ENCODE results near the gene RAI1.
"Not testable (repeated sequence)": the region's sequence is repeated elsewhere in the genome, so short reads cannot be mapped to it uniquely, and the experiment has no call there.

RAI1 gene

DNA sequence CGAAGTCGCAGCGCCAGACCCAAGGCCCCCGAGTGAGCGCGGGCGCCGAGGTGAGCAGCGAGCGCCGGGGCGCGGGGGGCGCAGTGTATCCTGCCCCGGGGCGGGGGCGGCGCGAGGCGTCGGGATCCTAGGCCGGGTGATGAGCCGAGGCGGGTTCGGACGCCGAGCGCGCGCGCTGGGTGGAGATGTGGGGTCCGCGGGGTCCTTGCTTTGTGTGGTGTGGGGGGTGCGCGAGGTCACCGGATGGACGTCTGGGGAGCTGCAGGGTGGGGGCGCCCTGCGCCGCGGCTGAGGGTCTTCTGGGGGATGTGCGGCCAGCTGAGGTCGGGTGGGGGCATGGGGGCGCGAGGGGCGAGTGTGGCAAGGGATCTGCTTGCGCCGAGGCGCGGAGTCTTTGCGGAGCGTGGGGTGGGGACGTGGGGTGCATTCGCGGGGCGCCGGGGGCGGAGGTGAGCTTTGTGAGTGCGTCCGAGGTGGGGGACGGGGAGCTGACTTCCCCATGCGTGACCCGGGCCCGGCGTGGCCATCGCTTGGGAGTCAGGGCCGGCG lies 560 bp downstream of the RAI1 start:
- DNase-seq = peak; percentile 27 to 40

GRCh38 chr17:17682293-17682736 lies 1.1 kb downstream of the RAI1 start:
- DNase-seq = peak; percentile 15 to 16

GRCh38 chr17:17682737-17683680 lies 1.8 kb downstream of the RAI1 start:
- DNase-seq = peak; percentile 58 to 62

DNA sequence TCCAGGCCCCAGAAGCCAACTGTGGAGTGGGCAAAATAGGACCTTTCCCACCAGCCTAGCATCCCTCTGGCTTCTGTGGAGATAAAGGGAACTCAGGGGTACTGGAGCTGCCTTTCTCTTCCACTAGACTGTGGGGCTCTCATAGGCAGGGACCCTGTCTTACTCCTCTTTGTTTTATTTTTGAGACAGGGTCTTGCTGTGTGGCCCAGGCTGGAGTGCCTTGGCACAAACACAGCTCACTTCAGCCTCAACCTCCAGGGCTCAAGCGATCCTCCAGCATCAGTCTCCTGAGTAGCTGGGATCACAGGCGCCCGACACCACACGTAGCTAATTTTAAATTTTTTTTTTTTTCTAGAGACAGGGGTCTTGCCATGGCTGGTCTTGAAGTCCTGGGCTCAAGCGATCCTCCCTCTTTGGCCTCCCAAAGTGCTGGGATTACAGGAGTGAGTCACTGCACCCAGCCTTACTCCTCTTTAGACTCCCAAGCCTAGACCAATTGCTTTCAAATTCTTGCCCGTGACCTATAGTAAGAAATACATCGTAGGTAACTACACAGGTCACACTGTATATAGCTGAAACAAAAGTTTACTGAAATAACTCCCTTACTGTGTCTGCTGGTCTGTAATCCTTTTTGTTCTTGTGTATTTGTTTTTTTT lies 2.6 kb downstream of the RAI1 start:
- DNase-seq = no peak

DNA sequence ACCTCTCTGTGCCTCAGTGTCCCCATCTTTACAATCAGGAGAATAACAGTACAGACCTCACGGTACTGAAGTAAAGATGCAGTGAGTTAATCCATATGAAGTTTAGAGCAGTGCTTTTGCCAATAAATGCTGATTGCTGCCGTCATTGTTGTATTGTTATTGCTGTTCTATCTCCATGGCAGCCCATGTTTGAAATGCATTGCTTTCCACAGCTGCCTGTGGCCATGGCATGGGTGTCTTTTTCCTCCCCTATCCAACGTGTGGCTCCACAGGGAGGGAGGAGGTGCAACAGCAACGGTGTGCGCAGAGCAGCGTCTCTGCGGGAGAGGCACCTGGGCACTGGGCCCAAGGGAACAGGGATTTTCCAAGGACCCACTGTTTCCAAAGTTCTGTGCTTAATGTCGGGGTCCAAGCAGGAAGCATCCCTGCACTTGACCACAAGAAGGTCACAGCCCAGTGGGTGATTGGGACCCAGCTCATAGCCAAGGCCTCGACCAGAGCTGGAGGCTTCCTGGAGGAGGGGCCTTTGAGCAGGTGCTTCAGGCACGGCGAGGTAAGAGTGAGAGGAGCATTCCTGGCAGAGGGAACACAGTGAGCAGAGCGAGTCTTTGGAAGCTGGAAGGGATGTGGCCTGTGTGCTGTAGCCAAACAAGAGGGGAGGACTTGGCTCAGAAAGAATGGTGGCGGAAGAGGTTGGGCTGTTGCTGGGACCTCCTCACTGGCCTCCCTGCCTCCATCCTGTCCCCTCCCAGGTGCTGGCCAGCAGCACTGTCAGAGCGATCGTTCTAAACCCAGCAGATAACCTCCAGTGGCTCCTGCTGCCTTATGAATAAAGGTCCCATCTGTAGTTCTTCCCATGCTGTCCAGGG lies 3.9 kb downstream of the RAI1 start:
- DNase-seq = no peak

DNA sequence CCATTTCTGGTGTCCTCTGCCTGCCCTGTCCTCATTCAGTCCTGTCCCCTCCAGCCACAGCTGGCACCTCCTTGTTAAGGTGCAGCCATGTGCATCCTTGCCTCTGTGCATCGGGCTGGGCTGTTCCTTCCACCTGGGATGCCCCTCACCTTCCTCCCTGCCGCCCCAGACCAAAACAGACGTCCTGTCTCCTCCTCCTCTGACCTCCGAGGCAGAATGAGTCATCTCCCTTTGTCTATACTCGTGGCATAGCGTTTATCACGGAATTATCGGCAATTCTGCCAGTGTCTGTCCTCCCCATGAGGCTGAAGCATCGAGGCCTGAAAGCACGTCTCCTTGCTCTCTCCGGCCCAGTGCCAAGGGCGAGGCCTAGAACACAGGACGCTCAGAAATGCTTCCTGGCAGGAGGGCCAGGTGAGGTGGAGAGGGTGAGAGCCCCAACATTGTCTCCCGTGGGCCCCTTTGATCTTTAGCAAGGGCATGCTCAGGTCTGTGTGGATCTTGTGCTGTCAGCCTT lies 4.6 kb downstream of the RAI1 start:
- no peak for DNase-seq

DNA sequence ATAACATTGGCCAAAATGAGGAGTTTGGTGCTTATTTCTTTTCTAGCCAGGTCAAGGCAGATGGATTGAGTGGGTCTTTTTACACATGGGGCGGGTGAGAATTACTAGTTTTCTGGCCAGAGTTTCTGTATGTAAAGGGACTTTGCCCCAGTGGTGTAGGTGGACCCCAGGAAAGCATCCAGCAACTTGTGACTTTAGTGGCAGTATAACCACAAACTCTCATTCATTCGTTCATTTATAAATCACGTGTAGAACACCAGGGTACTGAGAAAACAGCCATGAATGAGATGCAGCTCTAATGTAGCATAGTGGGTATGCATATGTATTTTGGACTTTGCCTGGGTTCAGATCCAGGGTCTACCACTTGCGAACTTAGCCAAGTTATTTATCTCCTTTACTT lies 8.1 kb downstream of the RAI1 start:
- DNase-seq = no peak

GRCh38 chr17:17690233-17690632 lies 9.0 kb downstream of the RAI1 start:
- not testable (repeated sequence) for DNase-seq

GRCh38 chr17:17691468-17692263 lies 10.4 kb downstream of the RAI1 start:
- DNase-seq = no peak

DNA sequence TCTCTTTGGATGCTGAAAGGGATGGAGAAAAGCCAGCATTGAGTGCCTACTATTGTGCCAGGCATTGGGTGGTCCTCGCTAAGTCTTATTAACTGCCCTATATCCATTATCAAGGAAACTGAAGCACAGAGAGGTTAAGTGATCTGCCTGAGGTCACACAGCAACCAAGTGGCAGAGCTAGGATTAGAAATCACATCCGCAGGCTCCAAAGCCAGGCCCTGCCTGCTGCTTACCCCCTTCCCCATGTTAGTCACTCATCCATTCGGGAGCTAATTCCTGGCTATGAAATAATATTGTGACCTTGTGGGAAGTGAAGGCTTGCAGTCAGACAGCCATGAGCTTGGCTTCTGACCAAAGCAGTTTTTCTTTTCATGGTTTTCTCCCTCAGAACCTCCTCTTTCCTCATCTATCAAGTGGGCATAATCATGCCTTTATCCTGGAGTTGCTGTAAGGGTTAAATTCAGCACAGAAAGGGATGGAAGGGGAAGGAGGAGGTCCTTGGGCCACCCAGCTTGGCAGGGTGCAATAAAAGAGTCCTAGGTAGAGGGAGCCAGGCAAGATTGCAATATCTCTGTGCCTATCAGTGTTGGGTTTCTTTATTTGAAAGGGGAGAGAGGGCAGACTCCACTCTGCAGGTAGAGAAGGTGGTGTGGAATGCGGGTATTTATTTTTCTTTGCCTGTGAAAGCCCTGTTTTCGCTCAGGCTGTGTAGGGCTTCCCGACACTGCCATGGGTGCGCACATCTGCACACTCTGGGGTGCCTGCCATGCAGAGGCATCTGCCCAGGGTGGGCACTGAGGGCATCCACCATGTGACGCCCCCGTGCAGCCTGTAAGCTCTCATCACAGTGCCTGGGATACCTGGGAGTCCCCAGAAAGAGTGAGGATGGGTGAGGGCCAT lies 11.3 kb downstream of the RAI1 start:
- DNase-seq = no peak

DNA sequence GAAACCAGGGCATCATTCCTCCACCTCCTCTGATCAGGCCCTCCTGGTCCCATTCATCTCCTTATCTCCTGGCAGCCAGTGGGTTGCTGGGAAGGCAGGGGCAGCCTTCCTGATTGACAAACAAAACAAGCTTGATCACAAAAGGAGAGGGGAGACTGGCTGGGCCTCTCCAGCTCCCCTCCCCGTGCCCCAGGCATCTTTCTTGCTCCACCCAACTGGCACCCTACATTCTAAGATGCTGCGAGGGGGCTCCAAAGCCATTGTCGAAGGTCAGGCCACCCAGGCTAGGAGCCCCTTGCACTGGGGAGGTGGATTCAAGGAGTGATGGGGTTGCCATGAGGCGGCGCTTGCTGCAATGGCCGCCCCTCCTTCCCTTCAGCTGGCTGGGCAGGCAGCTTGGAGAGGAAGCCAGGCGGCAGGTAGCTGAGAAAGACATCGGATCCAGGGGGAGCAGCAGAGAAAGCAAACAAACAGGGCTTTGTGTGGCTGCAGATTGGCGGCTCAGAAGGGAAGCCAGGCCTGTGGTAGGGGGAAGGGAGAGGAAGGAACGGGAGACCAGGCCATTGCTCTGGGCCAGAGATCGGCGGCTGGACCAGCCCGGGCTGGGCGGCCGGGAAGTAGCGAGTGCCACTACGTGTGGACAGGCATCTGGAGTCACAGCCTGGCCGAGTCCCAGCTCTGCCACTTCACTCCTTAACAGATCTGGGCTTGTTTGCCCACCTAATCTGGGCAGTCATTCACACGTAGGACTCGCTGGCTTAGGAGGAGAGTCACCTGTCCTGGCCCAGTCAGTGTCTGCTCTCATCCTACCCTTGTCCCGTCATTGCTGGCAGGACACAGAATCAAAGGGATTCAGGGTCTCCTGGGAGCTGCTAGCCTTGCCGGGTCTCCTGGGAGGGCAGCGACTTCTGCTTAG lies 12.3 kb downstream of the RAI1 start:
- no peak for DNase-seq

- peak; percentile 57 to 65 for DNase-seq
Observed at GRCh38 chr17:17694169-17695081, 13.2 kb downstream of the RAI1 start.

- peak in 1 of 2 experiments; percentile 18 for DNase-seq
Observed at GRCh38 chr17:17696085-17696484, 14.8 kb downstream of the RAI1 start.

DNA sequence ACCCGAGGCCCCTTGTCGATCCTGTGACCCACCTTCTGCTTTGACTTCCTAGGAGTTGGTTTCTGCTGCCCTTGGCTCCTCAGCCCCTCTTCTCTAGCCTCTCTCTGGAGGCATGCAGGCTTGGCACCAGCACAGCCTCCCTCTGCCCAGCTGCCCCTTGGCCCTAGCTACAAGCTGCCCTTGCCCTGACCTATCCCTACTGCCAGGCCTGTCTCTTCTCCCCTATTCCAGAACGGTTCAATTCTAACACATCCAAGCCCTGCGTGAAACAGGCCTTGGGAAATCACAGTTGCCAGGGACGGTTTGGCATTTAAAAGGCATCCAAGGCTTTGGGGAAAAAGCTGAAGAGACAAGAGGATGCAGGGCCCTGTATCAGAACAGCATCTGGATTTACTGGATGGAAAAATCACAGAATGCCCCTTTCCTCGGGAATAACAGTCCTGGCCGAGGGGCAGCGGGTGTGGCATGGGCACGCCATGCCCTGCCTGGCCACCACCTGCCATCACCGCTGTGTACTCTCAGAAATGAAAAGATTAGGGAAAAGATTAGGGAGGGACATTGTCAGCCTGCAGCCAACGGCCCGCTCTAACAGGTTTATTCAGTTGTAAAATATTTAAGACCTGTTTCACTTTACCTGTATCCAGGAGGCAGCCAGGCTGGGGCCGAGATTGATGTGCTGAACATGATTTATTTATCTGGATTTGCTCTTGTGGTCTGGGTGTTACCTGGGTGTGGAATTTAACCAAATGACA lies 15.8 kb downstream of the RAI1 start:
- DNase-seq = no peak

DNA sequence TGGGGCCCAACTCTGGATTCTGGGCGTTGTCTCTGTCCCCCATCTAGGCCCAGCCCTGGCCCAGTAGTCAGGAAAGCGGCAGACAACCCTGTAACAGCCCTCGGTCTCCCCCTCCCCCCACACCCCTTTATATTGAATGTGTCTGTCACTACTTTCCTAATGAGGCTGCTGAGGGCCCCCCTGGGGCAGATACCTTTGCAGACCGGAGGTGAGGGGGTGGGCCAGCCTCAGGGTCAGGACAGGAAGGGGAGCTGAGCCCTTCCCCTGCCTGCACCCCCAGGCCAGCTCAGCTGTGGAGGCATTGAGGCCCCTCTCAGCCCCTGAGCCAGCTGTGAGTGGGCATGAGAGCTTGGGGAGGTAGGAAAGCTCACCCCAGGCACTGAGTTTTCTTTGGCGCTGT lies 17.1 kb downstream of the RAI1 start:
- no peak for DNase-seq

- no peak for DNase-seq
Observed at GRCh38 chr17:17698869-17699351, 17.7 kb downstream of the RAI1 start.

DNA sequence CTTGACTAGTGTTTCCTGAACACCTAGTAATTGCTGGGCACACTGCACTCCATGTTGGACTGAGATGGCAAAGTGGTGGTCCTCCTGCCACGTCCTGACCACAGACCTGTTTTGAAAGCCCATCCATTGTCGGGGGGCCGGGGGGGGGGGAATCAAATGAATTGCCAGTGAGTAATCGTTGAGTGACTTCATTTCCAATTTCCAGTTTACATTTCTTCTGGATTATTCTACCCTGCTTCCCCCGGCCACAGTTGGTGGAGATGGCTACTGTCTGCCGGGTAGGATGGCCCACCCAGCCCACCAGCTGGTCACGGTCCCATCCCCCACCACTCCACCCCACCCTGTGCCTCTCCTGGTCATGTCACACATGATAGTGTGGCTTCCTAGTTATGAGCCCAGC lies 18.2 kb downstream of the RAI1 start:
- DNase-seq = no peak

Measured in activated CD4-positive, alpha-beta T cell treated with anti-CD3 and anti-CD28 coated beads, Interleukin-2, amount 50 U/mL, for 4 hours (primary cell).